GM19372 (cell line): ENCODE data around the gene OSBPL2.

Experiments used
- ATAC-seq: cut with Tn5 transposase; IDR thresholded peaks from one replicate; pipeline ENCODE4 v1.9.1; 2021; ENCODE audit warnings: mild to moderate bottlenecking, low read depth, moderate library complexity; ENCODE audit not compliant: unreplicated experiment

OSBPL2 gene

GRCh38 chr20:62274332-62274950, 36.1 kb downstream of the OSBPL2 start:
- no peak for ATAC-seq

GRCh38 chr20:62275219-62275618, 36.9 kb downstream of the OSBPL2 start:
- ATAC-seq = no peak

- ATAC-seq = no peak
These were observed 38.1 kb downstream of the OSBPL2 start for GRCh38 chr20:62276439-62276838.

GRCh38 chr20:62277253-62277652, 38.9 kb downstream of the OSBPL2 start:
- no peak for ATAC-seq

GRCh38 chr20:62280303-62280702, 42.0 kb downstream of the OSBPL2 start:
- no peak for ATAC-seq

GRCh38 chr20:62281161-62281933, 43.0 kb downstream of the OSBPL2 start:
- ATAC-seq = no peak

- no peak for ATAC-seq
These were observed 43.8 kb downstream of the OSBPL2 start for GRCh38 chr20:62282103-62282502.

- ATAC-seq = no peak
These were observed 44.7 kb downstream of the OSBPL2 start for GRCh38 chr20:62282877-62283503.

- ATAC-seq = no peak
These were observed 46.1 kb downstream of the OSBPL2 start for GRCh38 chr20:62284448-62284847.

- ATAC-seq = no peak
These were observed 46.8 kb downstream of the OSBPL2 start for GRCh38 chr20:62285151-62285550.

GRCh38 chr20:62285722-62286121, 47.4 kb downstream of the OSBPL2 start:
- ATAC-seq = no peak

- no peak for ATAC-seq
These were observed 48.3 kb downstream of the OSBPL2 start for GRCh38 chr20:62286493-62287064.

GRCh38 chr20:62287129-62287528, 48.8 kb downstream of the OSBPL2 start:
- no peak for ATAC-seq

- no peak for ATAC-seq
These were observed 49.6 kb downstream of the OSBPL2 start for GRCh38 chr20:62287759-62288534.

- ATAC-seq = no peak
These were observed 50.3 kb downstream of the OSBPL2 start for GRCh38 chr20:62288535-62289105.

GRCh38 chr20:62289131-62289530, 50.8 kb downstream of the OSBPL2 start:
- no peak for ATAC-seq

GRCh38 chr20:62289898-62290297, 51.6 kb downstream of the OSBPL2 start:
- no peak for ATAC-seq

- ATAC-seq = no peak
These were observed 53.1 kb downstream of the OSBPL2 start for GRCh38 chr20:62291251-62292066.

- no peak for ATAC-seq
These were observed 53.8 kb downstream of the OSBPL2 start for GRCh38 chr20:62292108-62292507.
